ENCODE measurements around the gene PEX10. TPM values are rescaled to one million over a fixed set of nuclear protein-coding genes. Genes with fewer than 3 reads are reported as not detected.
"Not testable (repeated sequence)": the region's sequence is repeated elsewhere in the genome, so short reads cannot be mapped to it uniquely, and the experiment has no call there.

Gene PEX10
- total and polyA plus RNA-seq, 2 of the 8 experiments (the other 6 are each of a cell fraction or from before 2014, with no cell fraction given), result 24.3 to 26.9 TPM

GRCh38 chr1:2459102-2459753 lies 46.9 kb upstream of the PEX10 start:
- not testable (repeated sequence) for H3K14ac ChIP-seq (ENCODE audit: insufficient read length); H3K4me1 ChIP-seq (replicated peaks in 1 of 4; ENCODE audit: control insufficient read depth in 3 of 4, insufficient read depth in 4 of 4, low read length in 3 of 4); H2BK20ac ChIP-seq (ENCODE audit: low read length); H4K91ac ChIP-seq (replicated peaks; ENCODE audit: insufficient read length, low read length); H3K9me3 ChIP-seq (ENCODE audit: insufficient read depth in 2 of 2, low read depth in 1 of 2, low read length in 1 of 2); H3K27ac ChIP-seq (ENCODE audit: low read depth, low read length); H2BK5ac ChIP-seq (ENCODE audit: low read depth, low read length); H4K5ac ChIP-seq (ENCODE audit: insufficient read length, low read depth, low read length); H2AFZ ChIP-seq (ENCODE audit: low read length); DNase-seq (ENCODE audit: low read depth in 1 of 2, low spot score in 2 of 2); H3K18ac ChIP-seq (ENCODE audit: extremely low read depth, low read length); H3K4ac ChIP-seq (replicated peaks; ENCODE audit: insufficient read length, low read depth, low read length); H2BK12ac ChIP-seq (ENCODE audit: low read depth, low read length); H3K4me3 ChIP-seq (ENCODE audit: extremely low read depth in 1 of 4, insufficient read depth in 2 of 4, low read depth in 3 of 4, low read length in 4 of 4); H3K23ac ChIP-seq (ENCODE audit: insufficient read length); H3K56ac ChIP-seq (replicated peaks; ENCODE audit: insufficient read length, low read depth, low read length); H4K20me1 ChIP-seq (replicated peaks in 1 of 2; ENCODE audit: control insufficient read depth in 1 of 2, insufficient read depth in 2 of 2, low read length in 2 of 2); H3K4me2 ChIP-seq (ENCODE audit: insufficient read depth in 1 of 2, low read depth in 2 of 2, low read length in 2 of 2); H3K79me2 ChIP-seq (ENCODE audit: control insufficient read depth in 1 of 2, insufficient read depth in 2 of 2, low read length in 2 of 2); H4K8ac ChIP-seq (ENCODE audit: extremely low read depth, insufficient read depth, low read length); H2BK15ac ChIP-seq (ENCODE audit: low read length); H3K36me3 ChIP-seq (ENCODE audit: control insufficient read depth in 2 of 4, insufficient read depth in 4 of 4, low read length in 3 of 4); H3K23me2 ChIP-seq (ENCODE audit: low read depth, low read length); H2AK5ac ChIP-seq (ENCODE audit: low read depth, low read length); H2BK120ac ChIP-seq (replicated peaks; ENCODE audit: low read depth, low read length); FAIRE-seq; H3K9ac ChIP-seq (replicated peaks in 1 of 4; ENCODE audit: extremely low read depth in 1 of 4, low read depth in 3 of 4, low read length in 3 of 4); H3K79me1 ChIP-seq (ENCODE audit: low read depth, low read length); H3K27me3 ChIP-seq (replicated peaks in 1 of 4; ENCODE audit: control insufficient read depth in 3 of 4, extremely low read depth in 1 of 4, insufficient read depth in 3 of 4, low read length in 3 of 4)
- ChIA-PET CTCF (ENCODE audit: partially characterized antibody) (interaction anchor here (0.8 to 2.3 kb wide), 6 partner anchors 28 to 966 kb away, joined by 3 to 6 read pairs (median 4); no protein-coding TSS in a partner anchor), POLR2A (ENCODE audit: partially characterized antibody) (interaction anchor here (1.7 kb wide), 1 partner anchor 50 kb away, joined by 3 read pairs; no protein-coding TSS in a partner anchor)
- WGBS, 2 experiments (ENCODE audit: extremely low coverage in 1 of 2, insufficient coverage in 1 of 2, insufficient read length in 1 of 2, insufficient replicate concordance in 2 of 2, low coverage in 1 of 2, low lambda C conversion rate in 2 of 2, missing lambda C conversion rate in 1 of 2), result 86% methylated on average over 8 of the region's 16 CpGs; no CpG with 5 or more reads in 1 of the 2 experiments

Measured in H1 (cell line).